ENCODE data around the gene RASGRF2. TPM values are rescaled to one million over a fixed set of nuclear protein-coding genes. Genes with fewer than 3 reads are reported as not detected.

RASGRF2 gene
- total RNA-seq, 2 experiments from 2014 or later: 0.06 to 0.13 TPM

GRCh38 chr5:80916676-80917075, 43.5 kb upstream of the RASGRF2 start:
- Histone ChIP-seq H3K36me3 (ENCODE audit: insufficient read depth, low read length) (no peaks in the 10 kb centered on the region), H3K9me3 (ENCODE audit: low read length) (no peaks in the 10 kb centered on the region), H3K4me3 (ENCODE audit: low read depth, low read length, poor library complexity, severe bottlenecking) (no peak overlapping the region), H3K27ac (ENCODE audit: low read depth, low read length, poor library complexity, severe bottlenecking) (no peak overlapping the region), H3K4me2 (ENCODE audit: low read length) (no peak overlapping the region), H3K79me2 (ENCODE audit: insufficient read depth, low read depth, low read length) (no peaks in the 10 kb centered on the region), H3K9me2 (ENCODE audit: insufficient read depth, low read length) (no peaks in the 10 kb centered on the region), H3K4me1 (ENCODE audit: insufficient read depth, low read length, poor library complexity, severe bottlenecking) (no peaks in the 10 kb centered on the region), H4K20me1 (ENCODE audit: insufficient read depth, low read length) (no peaks in the 10 kb centered on the region), H2AFZ (ENCODE audit: low read length) (no peak overlapping the region)
- ChIA-PET CTCF (ENCODE audit: unreplicated experiment) (no interaction called here), POLR2A (interaction anchor here (0.6 kb wide), 1 partner anchor 57 kb away, joined by 3 read pairs; no protein-coding TSS in a partner anchor)
- TF ChIP-seq EZH2phosphoT487 (IDR thresholded peaks at IDR 0.05; ENCODE audit: borderline replicate concordance, low read depth, low read length) (no peak), CTCF (conservative IDR thresholded peaks at IDR 0.05; ENCODE audit: low read length) (no peak)
- intact Hi-C loops (cut with micrococcal nuclease; ENCODE audit: unreplicated experiment): no loop called here
- no peak for DNase-seq (ENCODE audit: low spot score)
- BruUV-seq (replicated peaks): no TSS peak

GRCh38 chr5:80917631-80918030, 42.5 kb upstream of the RASGRF2 start:
- TF ChIP-seq EZH2phosphoT487 (IDR thresholded peaks at IDR 0.05; ENCODE audit: borderline replicate concordance, low read depth, low read length) (no peak), CTCF (conservative IDR thresholded peaks at IDR 0.05; ENCODE audit: low read length) (no peak)
- BruUV-seq (replicated peaks): no TSS peak
- Histone ChIP-seq H3K79me2 (ENCODE audit: insufficient read depth, low read depth, low read length) (no peaks in the 10 kb centered on the region), H3K36me3 (ENCODE audit: insufficient read depth, low read length) (no peaks in the 10 kb centered on the region), H3K4me1 (ENCODE audit: insufficient read depth, low read length, poor library complexity, severe bottlenecking) (no peaks in the 10 kb centered on the region), H3K27ac (ENCODE audit: low read depth, low read length, poor library complexity, severe bottlenecking) (no peak overlapping the region), H3K9me3 (ENCODE audit: low read length) (no peaks in the 10 kb centered on the region), H3K9me2 (ENCODE audit: insufficient read depth, low read length) (no peaks in the 10 kb centered on the region), H2AFZ (ENCODE audit: low read length) (no peak overlapping the region), H3K4me3 (ENCODE audit: low read depth, low read length, poor library complexity, severe bottlenecking) (no peak overlapping the region), H4K20me1 (ENCODE audit: insufficient read depth, low read length) (no peaks in the 10 kb centered on the region), H3K4me2 (ENCODE audit: low read length) (no peak overlapping the region)
- DNase-seq (ENCODE audit: low spot score): no peak
- ChIA-PET POLR2A (interaction anchor here (0.7 kb wide), 1 partner anchor 168 kb away, joined by 3 read pairs; no protein-coding TSS in a partner anchor), CTCF (ENCODE audit: unreplicated experiment) (no interaction called here)
- intact Hi-C loops (cut with micrococcal nuclease; ENCODE audit: unreplicated experiment): no loop called here

GRCh38 chr5:80919678-80920196, 40.4 kb upstream of the RASGRF2 start:
- POLR2A ChIA-PET: no interaction called here
- Histone ChIP-seq H3K27ac (ENCODE audit: low read depth, low read length, poor library complexity, severe bottlenecking) (no peak overlapping the region), H3K79me2 (ENCODE audit: insufficient read depth, low read depth, low read length) (no peaks in the 10 kb centered on the region), H3K9me3 (ENCODE audit: low read length) (no peaks in the 10 kb centered on the region), H3K36me3 (ENCODE audit: insufficient read depth, low read length) (no peaks in the 10 kb centered on the region), H3K9me2 (ENCODE audit: insufficient read depth, low read length) (no peaks in the 10 kb centered on the region), H2AFZ (ENCODE audit: low read length) (no peak overlapping the region), H4K20me1 (ENCODE audit: insufficient read depth, low read length) (no peaks in the 10 kb centered on the region), H3K4me1 (ENCODE audit: insufficient read depth, low read length, poor library complexity, severe bottlenecking) (no peaks in the 10 kb centered on the region), H3K4me3 (ENCODE audit: low read depth, low read length, poor library complexity, severe bottlenecking) (no peak overlapping the region), H3K4me2 (ENCODE audit: low read length) (no peak overlapping the region)
- TF ChIP-seq EZH2phosphoT487 (IDR thresholded peaks at IDR 0.05; ENCODE audit: borderline replicate concordance, low read depth, low read length): no peak
- TF ChIP-seq CTCF (conservative IDR thresholded peaks at IDR 0.05; ENCODE audit: low read length): no peak
- CTCF ChIA-PET (ENCODE audit: unreplicated experiment): no interaction called here
- no TSS peak for BruUV-seq (replicated peaks)
- DNase-seq (ENCODE audit: low spot score): no peak
- intact Hi-C loops (cut with micrococcal nuclease; ENCODE audit: unreplicated experiment): no loop called here
